WTC11 (cell line): Measurements from ENCODE around the gene WDR90. TPM values are rescaled to one million over a fixed set of nuclear protein-coding genes. Genes with fewer than 3 reads are reported as not detected.
A peak's percentile ranks its signal among the peaks of the same experiment; 100 is the strongest.
"Not testable (repeated sequence)": the region's sequence is repeated elsewhere in the genome, so short reads cannot be mapped to it uniquely, and the experiment has no call there.

Experiments
- ATAC-seq: fragments of 200-7000 bp; cut with Tn5 transposase; 2 replicates; pipeline ENCODE4 v1.10.0; 2021; ENCODE audit warnings: mild to moderate bottlenecking, moderate library complexity
- CTCF ChIA-PET: fragments of 300-600 bp; sonication (Branson Sonifier 250); formaldehyde crosslinking; loops from one replicate; lab custom pipeline; 2021; ENCODE audit warnings: antibody characterized with exemption; lab: Charles Lee
- POLR2A ChIA-PET: fragments of 350-600 bp; sonication (Branson Sonifier 250); formaldehyde crosslinking; loops from one replicate; lab custom pipeline; 2021; ENCODE audit warnings: antibody characterized with exemption; lab: Charles Lee
- DNase-seq: peaks from one replicate; pipeline ENCODE4 v3.0.0; 2021; ENCODE audit warnings: low spot score
- H3K27ac Mint-ChIP-seq: 2 replicates; pipeline ENCODE4 v1.8.0; 2021; ENCODE audit warnings: mixed read lengths
- H3K27me3 Mint-ChIP-seq: 2 replicates; pipeline ENCODE4 v1.8.0; 2021; ENCODE audit warnings: low read depth, mild to moderate bottlenecking, moderate library complexity, mixed read lengths
- H3K36me3 Mint-ChIP-seq: 2 replicates; pipeline ENCODE4 v1.8.0; 2021; ENCODE audit warnings: mixed read lengths
- H3K4me1 Mint-ChIP-seq: 2 replicates; pipeline ENCODE4 v1.8.0; 2022; ENCODE audit warnings: mixed read lengths
- H3K4me3 Mint-ChIP-seq: 2 replicates; pipeline ENCODE4 v1.8.0; 2021; ENCODE audit warnings: mild to moderate bottlenecking, moderate library complexity, mixed read lengths
- H3K9me3 Mint-ChIP-seq: 2 replicates; pipeline ENCODE4 v1.8.0; 2021; ENCODE audit warnings: mixed read lengths
- AFF4 ChIP-seq: sonication (generic); formaldehyde crosslinking; IDR thresholded peaks from 2 replicates; pipeline ENCODE4 v1.8.1; 2023; ENCODE audit warnings: mild to moderate bottlenecking, missing genetic modification reagents, borderline replicate concordance
- ATF1 ChIP-seq: sonication (generic); formaldehyde crosslinking; IDR thresholded peaks from 2 replicates; pipeline ENCODE4 v1.8.1; 2023; ENCODE audit warnings: mild to moderate bottlenecking, moderate library complexity, missing genetic modification reagents
- CDX4 ChIP-seq: fragments of 250-450 bp; sonication (Bioruptor Pico); IDR thresholded peaks from 2 replicates; pipeline ENCODE4 v1.9.0; 2021; ENCODE audit warnings: moderate library complexity, mild to moderate bottlenecking, inconsistent platforms, borderline replicate concordance
- CTCF ChIP-seq: fragments of 200-600 bp; IDR thresholded peaks from 2 replicates; pipeline ENCODE4 v1.8.0; 2022; ENCODE audit warnings: antibody characterized with exemption
- FOXP4 ChIP-seq: sonication (generic); formaldehyde crosslinking; IDR thresholded peaks from 2 replicates; pipeline ENCODE4 v1.8.0; 2022; ENCODE audit warnings: mild to moderate bottlenecking, missing genetic modification reagents
- GTF2I ChIP-seq: fragments of 250-450 bp; sonication (Bioruptor Pico); conservative IDR thresholded peaks from 2 replicates; pipeline ENCODE4 v1.4.0; 2021; ENCODE audit warnings: mild to moderate bottlenecking
- MAX ChIP-seq: sonication (generic); formaldehyde crosslinking; IDR thresholded peaks from 2 replicates; pipeline ENCODE4 v1.8.0; 2022; ENCODE audit warnings: mild to moderate bottlenecking, missing genetic modification reagents
- PRRX2 ChIP-seq: fragments of 250-450 bp; sonication (Bioruptor Pico); IDR thresholded peaks from 2 replicates; pipeline ENCODE4 v1.8.0; 2021; ENCODE audit warnings: mild to moderate bottlenecking
- SMAD3 ChIP-seq: sonication (generic); formaldehyde crosslinking; IDR thresholded peaks from 2 replicates; pipeline ENCODE4 v1.8.0; 2022; ENCODE audit warnings: missing genetic modification reagents, mild to moderate bottlenecking, borderline replicate concordance
- SP1 ChIP-seq: sonication (generic); formaldehyde crosslinking; conservative IDR thresholded peaks from 2 replicates; pipeline ENCODE4 v1.8.1; 2022; ENCODE audit warnings: missing genetic modification reagents
- ZBTB43 ChIP-seq: sonication (generic); formaldehyde crosslinking; IDR thresholded peaks from 2 replicates; pipeline ENCODE4 v1.8.1; 2023; ENCODE audit warnings: mild to moderate bottlenecking, missing genetic modification reagents
- ZMAT4 ChIP-seq: fragments of 250-450 bp; sonication (Bioruptor Pico); IDR thresholded peaks from 2 replicates; pipeline ENCODE4 v1.9.0; 2021; ENCODE audit warnings: mild to moderate bottlenecking
- ZNF138 ChIP-seq: sonication (generic); formaldehyde crosslinking; conservative IDR thresholded peaks from 2 replicates; pipeline ENCODE4 v1.8.1; 2022; ENCODE audit warnings: mild to moderate bottlenecking, moderate library complexity, missing genetic modification reagents
- ZNF416 ChIP-seq: fragments of 250-450 bp; sonication (Bioruptor Pico); IDR thresholded peaks from 2 replicates; pipeline ENCODE4 v1.9.0; 2021; ENCODE audit warnings: mild to moderate bottlenecking, inconsistent platforms
- ZNF512 ChIP-seq: sonication (generic); formaldehyde crosslinking; IDR thresholded peaks from 2 replicates; pipeline ENCODE4 v1.8.1; 2022; ENCODE audit warnings: missing genetic modification reagents, borderline replicate concordance
- ZNF671 ChIP-seq: fragments of 250-450 bp; sonication (Bioruptor Pico); IDR thresholded peaks from 2 replicates; pipeline ENCODE4 v1.8.0; 2021; ENCODE audit warnings: mild to moderate bottlenecking
- total RNA-seq: library from RNA; stranded (reverse); gene quantifications from 3 replicates; pipeline ENCODE4 v1.2.3, GENCODE V29; 2021

The WDR90 gene
- total RNA-seq, 1 experiment from 2014 or later: 75.8 TPM

- peak overlapping the region; percentile 82 for H3K4me3 Mint-ChIP-seq
- H3K36me3 Mint-ChIP-seq: peaks cover 5% of the 10 kb centered on the region
- peaks cover 4% of the 10 kb centered on the region for H3K4me1 Mint-ChIP-seq
- DNase-seq (no peak), ATAC-seq (no peak)
- H3K9me3 Mint-ChIP-seq: no peaks in the 10 kb centered on the region
- peaks cover 32% of the 10 kb centered on the region for H3K27me3 Mint-ChIP-seq
- POLR2A ChIA-PET: interaction anchor here (1.3 kb wide), 1 partner anchor 32 kb away, joined by 5 read pairs; the partner anchor contains the start of gene ANTKMT
- no peak for TF ChIP-seq ZNF138 (CRISPR knock-in tag)
- TF ChIP-seq SMAD3 (CRISPR knock-in tag): no peak
- no peak for TF ChIP-seq CDX4
- TF ChIP-seq SP1 (CRISPR knock-in tag): no peak
- no peak for TF ChIP-seq ZMAT4 (CRISPR knock-in tag)
- no peak for TF ChIP-seq ZNF416 (CRISPR knock-in tag)
- no peak for TF ChIP-seq CTCF
- TF ChIP-seq, all 79 proteins: peak for 0
- peak overlapping the region; percentile 45; the same call in 1 of the 2 replicates for H3K27ac Mint-ChIP-seq
- CTCF ChIA-PET: interaction anchor here (0.8 to 1.6 kb wide), 6 partner anchors 10 to 39 kb away, joined by 3 to 5 read pairs (median 4); partner anchors contain the start of genes RHBDL1 and STUB1
Observed at GRCh38 chr16:689175-689897, 40.2 kb downstream of the WDR90 start.

- H3K36me3 Mint-ChIP-seq, ATAC-seq, H3K9me3 Mint-ChIP-seq, CTCF ChIA-PET, H3K4me1 Mint-ChIP-seq, DNase-seq, POLR2A ChIA-PET: not testable (repeated sequence)
- peaks cover 42% of the 10 kb centered on the region for H3K27me3 Mint-ChIP-seq
- H3K27ac Mint-ChIP-seq: peak overlapping the region; percentile 41; the same call in 1 of the 2 replicates
- H3K4me3 Mint-ChIP-seq: peak overlapping the region; percentile 82
Observed at GRCh38 chr16:691242-691641, 42.1 kb downstream of the WDR90 start.

GRCh38 chr16:692356-693108, 43.4 kb downstream of the WDR90 start:
- Mint-ChIP-seq H3K4me1 (peaks cover 8% of the 10 kb centered on the region), H3K36me3 (no peaks in the 10 kb centered on the region), H3K4me3 (peak overlapping the region; percentile 0; the same call in 1 of the 2 replicates), H3K9me3 (no peaks in the 10 kb centered on the region), H3K27me3 (peaks cover 51% of the 10 kb centered on the region), H3K27ac (no peak overlapping the region)
- CTCF ChIA-PET: interaction anchor here (0.5 to 2.5 kb wide), 4 partner anchors 14 to 44 kb away, joined by 3 to 8 read pairs (median 6); partner anchors contain the start of gene RHOT2
- no peak for ATAC-seq
- no peak for DNase-seq
- POLR2A ChIA-PET: no interaction called here
- TF ChIP-seq PRRX2 (CRISPR knock-in tag) (no peak), ZNF671 (CRISPR knock-in tag) (no peak), ZNF416 (CRISPR knock-in tag) (no peak), MAX (CRISPR knock-in tag) (no peak), GTF2I (CRISPR knock-in tag) (no peak), AFF4 (no peak), SMAD3 (CRISPR knock-in tag) (no peak), ZBTB43 (CRISPR knock-in tag) (no peak), ATF1 (CRISPR knock-in tag) (no peak), FOXP4 (CRISPR knock-in tag) (no peak), ZNF512 (CRISPR knock-in tag) (no peak)
